ENCODE measurements around the gene SLITRK3.

Gene SLITRK3

DNA sequence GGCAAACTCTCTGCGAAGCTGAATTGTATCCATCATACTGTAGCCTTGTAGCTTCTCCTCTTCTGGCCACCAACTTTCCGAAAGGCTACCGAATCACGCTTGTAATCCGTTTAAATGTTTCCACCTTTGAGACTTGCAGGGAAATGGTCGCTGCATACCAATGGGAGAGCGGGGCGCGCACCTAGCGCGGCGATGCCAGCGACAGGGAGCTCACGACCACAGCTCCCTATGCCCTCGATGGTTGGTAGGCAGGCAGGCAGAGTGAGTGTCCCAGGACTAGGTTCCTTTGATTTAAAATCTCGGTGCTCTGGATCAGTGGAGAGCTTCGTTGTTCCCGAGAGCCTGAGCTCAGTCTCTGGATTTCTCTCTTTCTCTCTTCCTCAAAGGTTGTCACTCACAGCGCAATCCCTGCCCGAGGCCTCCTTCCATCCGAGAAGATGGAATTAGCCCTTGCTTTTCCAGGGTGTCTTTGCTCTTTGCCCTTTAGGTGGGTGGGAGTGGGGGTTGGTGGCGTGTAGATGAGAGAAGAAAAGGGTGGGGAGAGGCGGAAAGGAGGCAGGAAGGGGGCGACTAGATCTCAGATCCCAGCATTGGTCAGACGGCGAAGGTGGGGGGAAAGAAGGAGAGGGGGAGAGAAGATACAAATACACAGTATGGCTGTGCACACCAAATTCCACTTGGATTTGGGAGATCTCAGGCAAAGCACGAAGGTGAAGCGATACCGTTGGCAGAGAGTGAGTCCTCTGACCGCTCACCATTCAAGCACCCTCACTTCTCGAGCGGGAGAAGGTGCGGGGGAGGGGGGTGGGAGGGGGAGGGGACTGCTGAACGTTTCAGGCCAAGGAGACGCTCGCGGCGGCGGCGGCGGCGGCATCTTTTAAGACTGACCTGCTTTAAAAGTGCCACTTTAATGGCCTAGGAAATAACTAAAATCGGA is at the start of gene SLITRK3:
Gene SLITRK3 (minus strand): TSS at position 745 of the 937 bp plus-strand sequence. CDS start 5,554 bp downstream, outside the sequence.
- ChIA-PET POLR2A (ENCODE audit: low non-redundant PET) (no interaction called here), CTCF (interaction anchor here (0.7 to 0.8 kb wide), 2 partner anchors 390 to 931 kb away, joined by 3 to 5 read pairs; no protein-coding TSS in a partner anchor)
- TF ChIP-seq CTCF (conservative IDR thresholded peaks at IDR 0.05; ENCODE audit: low read depth): no peak
- no peak within 1 kb of the TSS for H3K27ac ChIP-seq
- no peak for DNase-seq (ENCODE audit: low spot score)

GRCh38 chr3:165243597-165243996 is 47.4 kb upstream of the SLITRK3 start:
- POLR2A ChIA-PET (ENCODE audit: low non-redundant PET): no interaction called here
- H3K27ac ChIP-seq: no peak overlapping the region
- CTCF ChIA-PET: interaction anchor here (0.7 kb wide), 1 partner anchor 916 kb away, joined by 3 read pairs; no protein-coding TSS in a partner anchor
- no peak for DNase-seq (ENCODE audit: low spot score)
- no peak for TF ChIP-seq CTCF (conservative IDR thresholded peaks at IDR 0.05; ENCODE audit: low read depth)

DNA sequence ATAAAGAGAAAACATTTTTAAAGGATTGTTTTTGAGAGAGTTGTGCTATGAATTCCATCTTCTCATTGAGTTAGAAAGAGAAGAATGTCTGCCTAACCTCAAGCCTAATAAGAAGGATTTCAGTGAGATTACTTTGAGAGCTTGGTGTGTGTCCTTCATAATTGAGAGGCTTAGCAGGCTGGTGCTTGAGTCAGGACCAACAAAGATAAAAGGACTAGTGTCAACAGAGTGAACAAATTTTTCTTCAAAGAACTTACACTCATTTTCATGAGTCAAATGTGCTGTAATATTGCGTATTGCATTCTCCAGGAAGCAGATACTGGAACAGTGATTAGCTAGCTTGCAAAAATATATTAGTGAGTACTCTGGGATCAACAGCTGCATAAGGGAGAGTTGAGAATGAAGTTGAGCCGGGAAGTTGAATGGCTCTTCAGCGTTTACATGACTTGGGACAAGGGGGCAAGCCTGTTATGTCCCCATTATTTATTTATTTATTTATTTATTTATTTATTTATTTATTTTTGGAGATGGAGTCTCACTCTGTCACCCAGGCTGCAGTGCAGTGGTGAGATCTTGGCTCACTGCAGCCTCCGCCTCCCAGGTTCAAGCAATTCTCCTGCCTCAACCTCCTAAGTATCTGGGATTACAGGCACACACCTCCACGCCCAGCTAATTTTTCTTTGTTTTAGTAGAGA is 37.5 kb upstream of the SLITRK3 start:
- POLR2A ChIA-PET (ENCODE audit: low non-redundant PET): no interaction called here
- CTCF ChIA-PET: interaction anchor here (0.7 kb wide), 1 partner anchor 27 kb away, joined by 4 read pairs; no protein-coding TSS in a partner anchor
- TF ChIP-seq CTCF (conservative IDR thresholded peaks at IDR 0.05; ENCODE audit: low read depth): no peak

DNA sequence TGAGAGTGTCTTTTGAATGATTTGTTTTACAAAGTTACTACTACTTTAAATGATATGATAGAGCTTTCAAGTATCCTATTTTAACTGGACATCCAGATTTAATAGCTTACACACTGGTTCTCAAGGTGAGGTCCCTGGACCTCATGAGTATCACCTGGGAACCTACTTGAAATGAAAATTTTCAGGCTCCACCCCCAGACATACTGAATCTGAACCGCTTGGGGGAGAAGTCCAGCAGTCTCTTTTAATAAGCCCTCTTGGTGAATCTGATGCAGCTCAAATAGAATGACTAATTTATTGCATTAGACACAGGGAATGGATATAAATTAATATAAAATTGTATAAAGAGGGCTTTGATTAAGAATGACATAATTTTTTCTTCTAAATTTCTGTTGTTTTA is 29.4 kb upstream of the SLITRK3 start:
- ChIA-PET POLR2A (ENCODE audit: low non-redundant PET) (no interaction called here), CTCF (interaction anchor here (0.7 kb wide), 1 partner anchor 19 kb away, joined by 4 read pairs; no protein-coding TSS in a partner anchor)

More for the DNA sequence above, 37.5 kb upstream of the SLITRK3 start:
- no peak overlapping the region for H3K27ac ChIP-seq
- DNase-seq (ENCODE audit: low spot score): no peak

GRCh38 chr3:165217739-165218138 is 21.6 kb upstream of the SLITRK3 start:
- ChIA-PET POLR2A (ENCODE audit: low non-redundant PET) (no interaction called here), CTCF (no interaction called here)
- no peak for DNase-seq (ENCODE audit: low spot score)
- no peak overlapping the region for H3K27ac ChIP-seq
- no peak for TF ChIP-seq CTCF (conservative IDR thresholded peaks at IDR 0.05; ENCODE audit: low read depth)

More for the DNA sequence above, 29.4 kb upstream of the SLITRK3 start:
- no peak overlapping the region for H3K27ac ChIP-seq
- DNase-seq (ENCODE audit: low spot score): peak; percentile 1
- no peak for TF ChIP-seq CTCF (conservative IDR thresholded peaks at IDR 0.05; ENCODE audit: low read depth)

GRCh38 chr3:165212580-165212979 is 16.4 kb upstream of the SLITRK3 start:
- DNase-seq (ENCODE audit: low spot score): no peak
- ChIA-PET POLR2A (ENCODE audit: low non-redundant PET) (no interaction called here), CTCF (no interaction called here)
- TF ChIP-seq CTCF (conservative IDR thresholded peaks at IDR 0.05; ENCODE audit: low read depth): no peak
- H3K27ac ChIP-seq: no peak overlapping the region
